ENCODE measurements around the gene MACROH2A1.

DNA sequence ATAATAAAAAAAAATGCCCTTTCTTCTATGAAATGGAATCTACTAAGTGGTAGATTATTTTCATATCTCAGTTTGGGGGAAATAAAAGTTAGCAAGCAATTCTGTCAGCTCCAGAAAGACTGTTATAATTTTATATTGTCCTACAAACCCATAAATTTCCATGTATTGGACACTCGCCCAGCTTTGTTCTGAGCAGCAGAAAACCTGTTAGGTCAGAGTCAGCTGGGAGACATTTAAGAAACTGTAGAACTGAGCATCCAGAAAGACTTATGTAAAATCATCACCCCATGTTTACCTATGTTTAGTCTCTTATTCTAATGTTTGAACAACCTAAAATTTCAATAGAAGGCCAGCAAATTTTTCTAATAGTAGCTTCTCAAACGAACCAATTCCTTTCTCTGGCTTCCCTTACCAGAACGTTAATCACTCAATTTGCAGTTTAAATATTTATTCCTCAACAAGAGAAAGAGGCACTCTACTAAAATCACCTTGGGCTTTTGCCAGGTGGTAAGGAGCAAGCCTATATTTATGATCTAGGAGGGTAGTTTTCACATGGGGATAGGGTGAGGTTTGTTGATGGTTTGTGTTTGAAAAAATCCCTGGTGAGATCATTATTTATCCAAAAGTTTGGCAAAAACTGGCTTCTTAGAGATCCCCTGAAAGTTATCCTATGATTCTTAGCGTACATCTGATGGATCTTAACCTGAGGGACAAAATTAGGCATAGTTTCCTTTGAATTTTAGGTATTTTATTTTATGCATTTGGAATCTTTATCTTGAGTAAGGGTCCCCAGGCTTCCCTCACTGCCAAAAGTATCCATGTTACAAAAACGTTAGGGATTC lies 34.4 kb downstream of the MACROH2A1 start:
- TF ChIP-seq POLR2A (IDR thresholded peaks at IDR 0.05; ENCODE audit: low read length) = no peak
- no peak for TF ChIP-seq GATA1 (IDR thresholded peaks at IDR 0.05; ENCODE audit: low read depth, low read length)
